GM21447 (cell line): Measurements from ENCODE around the gene PALD1.

Source experiments
- ATAC-seq: cut with Tn5 transposase; IDR thresholded peaks from one replicate; pipeline ENCODE4 v1.9.1; 2021; ENCODE audit not compliant: unreplicated experiment

The PALD1 gene

DNA sequence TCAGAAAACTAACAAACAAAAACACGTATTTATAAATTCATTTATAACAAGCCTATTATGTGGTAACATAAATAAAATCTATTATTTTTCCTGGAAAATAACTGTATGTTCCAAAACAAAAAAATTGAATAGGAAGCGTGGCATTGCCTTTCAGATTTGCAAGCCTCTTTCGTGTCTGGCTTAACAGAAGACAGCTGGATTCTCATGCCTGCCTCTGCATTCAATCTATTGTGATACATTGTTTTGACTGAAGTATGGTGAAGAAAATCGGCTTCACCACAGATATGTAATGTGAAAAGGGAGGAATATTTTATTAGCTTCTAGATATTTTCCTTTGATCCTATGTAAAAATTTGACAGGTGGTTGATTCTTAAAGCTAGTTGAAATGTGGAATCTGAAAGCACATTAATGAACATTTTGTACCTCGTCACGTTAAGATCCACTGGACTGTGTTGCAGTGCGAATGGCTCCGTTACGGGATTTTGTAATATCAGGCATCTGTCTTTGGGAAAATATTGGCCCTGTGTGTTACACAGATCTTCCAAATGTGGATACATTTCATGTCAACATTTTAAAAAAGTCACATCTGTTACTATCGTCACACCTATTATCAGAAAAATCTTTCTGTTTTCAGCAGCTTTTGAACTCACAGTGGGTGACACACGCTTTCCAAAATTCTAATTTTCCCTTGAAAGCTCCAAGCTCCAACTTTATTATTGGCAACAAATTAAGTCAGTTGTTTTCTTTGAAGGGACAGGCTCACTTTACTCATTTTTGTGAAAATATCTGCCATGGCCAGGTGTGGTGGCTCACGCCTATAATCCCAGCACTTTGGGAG lies 26.2 kb downstream of the PALD1 start:
- ATAC-seq: no peak

GRCh38 chr10:70505908-70506307 lies 27.3 kb downstream of the PALD1 start:
- no peak for ATAC-seq

- ATAC-seq: no peak
These were observed 29.4 kb downstream of the PALD1 start for GRCh38 chr10:70507966-70508365.

DNA sequence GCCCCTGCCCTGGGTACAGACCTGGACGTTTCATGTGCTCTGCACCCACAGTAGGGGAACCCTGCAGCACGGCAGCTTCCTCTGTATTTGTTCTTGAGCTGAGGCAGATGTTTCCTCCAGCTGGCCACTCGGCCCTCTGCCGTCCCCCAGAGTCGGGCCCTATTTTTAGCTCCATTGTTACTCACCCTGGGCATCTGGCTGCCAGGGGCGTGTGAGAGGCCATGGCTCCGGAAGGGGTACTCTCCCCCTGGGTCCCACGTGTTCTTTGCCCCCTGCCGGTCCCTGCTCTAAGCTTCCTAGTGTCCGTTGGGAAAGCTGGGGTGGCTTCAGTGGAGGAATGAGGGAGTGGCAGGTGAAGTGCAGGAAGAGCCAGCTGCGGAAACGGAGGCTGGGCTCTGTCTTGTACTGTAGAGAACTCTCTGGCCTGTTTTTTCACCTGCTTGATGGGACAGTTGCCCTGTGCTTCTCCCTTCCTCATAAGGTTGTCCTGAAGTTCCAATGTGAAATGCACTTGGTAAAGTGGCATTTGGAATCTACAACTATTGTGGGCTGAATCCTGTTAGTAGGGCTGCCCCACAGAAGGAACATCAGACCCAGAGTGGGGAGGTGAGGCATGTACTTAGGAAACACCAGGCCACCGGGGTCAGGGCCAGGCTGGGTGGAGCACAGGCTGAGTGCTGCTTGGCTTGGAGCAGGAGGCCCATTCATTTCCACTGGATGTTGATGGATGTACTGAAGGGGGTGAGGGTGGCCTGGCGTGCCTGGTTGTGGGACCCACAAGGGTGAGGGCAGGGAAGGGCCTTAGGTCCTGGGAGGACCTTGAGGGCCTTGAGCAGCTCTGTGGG lies 30.6 kb downstream of the PALD1 start:
- ATAC-seq: peak; percentile 51

GRCh38 chr10:70509757-70510147 lies 31.2 kb downstream of the PALD1 start:
- no peak for ATAC-seq

- no peak for ATAC-seq
These were observed 31.9 kb downstream of the PALD1 start for GRCh38 chr10:70510453-70510852.

- no peak for ATAC-seq
These were observed 32.3 kb downstream of the PALD1 start for GRCh38 chr10:70510904-70511303.

DNA sequence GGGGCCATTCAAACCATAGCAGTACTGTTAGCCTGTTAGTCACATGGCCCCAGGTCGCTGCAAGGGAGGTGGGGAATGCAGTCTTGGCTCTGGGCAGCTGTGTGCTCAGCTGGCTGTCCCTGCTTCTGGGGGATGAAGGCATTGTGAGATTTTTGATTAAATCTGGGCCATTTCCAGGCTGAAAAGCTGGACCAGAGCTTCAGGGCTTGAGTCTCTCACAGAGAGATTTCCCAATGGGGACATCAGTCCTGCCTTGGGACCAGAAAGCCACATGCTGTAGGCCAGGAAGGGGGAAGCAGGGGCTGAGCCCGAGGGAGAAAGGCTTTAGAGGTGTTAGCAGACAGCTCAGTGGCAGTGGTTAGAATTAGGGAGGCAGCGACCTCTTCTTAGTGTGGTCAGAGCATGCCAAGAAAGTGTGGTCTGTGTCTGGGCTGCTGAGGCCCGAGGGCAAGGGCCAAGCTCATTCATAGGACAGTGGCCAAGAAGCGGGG lies 33.6 kb downstream of the PALD1 start:
- ATAC-seq: no peak

DNA sequence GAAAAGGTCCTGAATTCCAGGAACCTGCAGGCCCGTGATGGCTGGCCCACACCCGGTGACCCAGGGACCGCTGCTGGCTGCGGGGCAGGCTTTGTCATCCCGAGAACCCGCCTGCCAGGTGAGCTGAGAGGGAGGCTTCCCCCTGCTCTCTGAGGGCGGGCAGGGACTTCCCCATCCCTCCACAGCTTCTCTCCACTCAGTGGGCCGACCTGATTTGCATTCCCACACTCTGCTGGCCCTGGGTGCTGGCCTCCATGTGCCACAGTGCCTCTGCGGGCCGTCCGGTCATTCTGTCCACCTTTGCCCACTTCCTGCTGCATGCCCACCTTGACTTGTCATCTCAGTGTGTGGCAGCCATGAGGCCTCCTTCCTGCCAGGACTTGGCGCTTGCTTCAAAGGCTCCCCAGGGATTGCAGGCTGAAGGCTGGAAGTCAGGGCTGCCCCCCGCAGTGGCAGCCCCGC lies 35.3 kb downstream of the PALD1 start:
- ATAC-seq: peak; percentile 98

DNA sequence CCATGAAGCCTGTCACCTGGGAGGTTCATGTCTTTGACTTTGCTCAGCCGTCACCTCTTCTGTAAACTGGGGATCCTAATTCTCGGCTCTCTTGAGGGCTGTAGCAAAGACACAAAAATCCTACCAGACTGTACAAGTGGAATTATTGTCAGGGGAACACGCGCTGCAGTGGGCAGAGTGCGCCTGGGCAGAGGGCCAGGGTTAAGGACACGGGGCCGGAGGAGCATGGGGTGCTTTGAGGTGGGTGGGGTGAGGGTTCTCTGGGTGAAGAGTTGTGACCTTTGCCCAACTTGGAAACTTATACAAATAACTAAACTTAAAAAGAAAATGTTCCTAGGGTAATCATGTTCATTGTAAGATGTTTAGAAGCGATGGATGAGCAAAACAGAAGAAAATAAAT lies 36.0 kb downstream of the PALD1 start:
- ATAC-seq: no peak

DNA sequence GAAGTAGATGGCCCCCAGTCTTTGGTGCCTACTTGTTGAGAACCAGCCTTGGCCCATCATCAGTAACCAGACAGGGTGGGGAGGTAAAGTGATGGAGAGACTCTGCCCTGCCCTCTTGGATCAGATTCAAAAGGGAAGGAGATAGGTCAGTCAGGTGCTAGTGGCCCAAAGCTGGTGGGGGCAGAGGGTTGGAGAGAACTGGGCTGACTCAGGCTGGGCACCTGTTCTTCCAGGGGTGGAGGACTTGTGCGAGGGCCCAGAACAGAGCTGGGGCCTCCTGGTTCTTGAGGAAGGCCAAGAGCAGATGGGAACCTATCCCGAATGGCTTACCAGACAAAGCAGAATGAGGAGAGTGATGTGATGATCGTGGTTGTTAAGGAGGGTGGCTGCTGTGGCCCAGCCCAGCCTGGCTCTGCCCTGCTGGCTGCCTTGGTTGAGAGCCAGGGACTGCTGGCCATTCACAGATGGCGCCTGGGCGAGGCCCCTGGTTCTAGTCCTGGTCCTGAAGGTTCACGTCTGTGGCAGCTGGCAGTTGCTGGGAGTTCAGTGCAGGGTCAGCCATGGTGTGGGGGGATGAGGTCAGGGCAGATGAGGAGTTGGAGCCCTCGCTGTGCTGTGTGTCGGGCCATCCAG lies 36.6 kb downstream of the PALD1 start:
- ATAC-seq: no peak

- no peak for ATAC-seq
These were observed 40.1 kb downstream of the PALD1 start for GRCh38 chr10:70518695-70519094.

DNA sequence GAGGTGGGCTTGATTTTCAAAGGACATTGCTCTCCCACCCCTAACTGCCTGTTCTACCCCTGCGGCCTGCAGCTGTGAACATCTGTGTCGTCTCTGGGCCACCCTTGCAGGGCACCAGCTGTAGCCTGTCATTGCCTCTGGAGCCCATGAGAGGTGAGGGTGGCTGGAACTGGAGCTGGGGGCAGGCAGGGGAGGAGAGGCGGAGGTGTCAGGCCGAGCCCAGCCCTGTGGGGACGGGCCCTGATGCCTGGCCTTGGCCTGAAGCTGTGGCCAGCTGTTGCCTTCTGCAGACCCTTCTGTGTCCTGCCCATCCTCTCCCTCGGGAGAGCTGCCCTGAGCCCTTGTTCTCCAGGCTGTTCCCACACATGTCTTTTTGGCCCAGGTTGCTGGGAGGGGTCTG lies 44.5 kb downstream of the PALD1 start:
- ATAC-seq: no peak

- no peak for ATAC-seq
These were observed 45.0 kb downstream of the PALD1 start for GRCh38 chr10:70523549-70523948.

GRCh38 chr10:70528314-70528713 lies 49.7 kb downstream of the PALD1 start:
- no peak for ATAC-seq

GRCh38 chr10:70528741-70529362 lies 50.3 kb downstream of the PALD1 start:
- ATAC-seq: no peak

DNA sequence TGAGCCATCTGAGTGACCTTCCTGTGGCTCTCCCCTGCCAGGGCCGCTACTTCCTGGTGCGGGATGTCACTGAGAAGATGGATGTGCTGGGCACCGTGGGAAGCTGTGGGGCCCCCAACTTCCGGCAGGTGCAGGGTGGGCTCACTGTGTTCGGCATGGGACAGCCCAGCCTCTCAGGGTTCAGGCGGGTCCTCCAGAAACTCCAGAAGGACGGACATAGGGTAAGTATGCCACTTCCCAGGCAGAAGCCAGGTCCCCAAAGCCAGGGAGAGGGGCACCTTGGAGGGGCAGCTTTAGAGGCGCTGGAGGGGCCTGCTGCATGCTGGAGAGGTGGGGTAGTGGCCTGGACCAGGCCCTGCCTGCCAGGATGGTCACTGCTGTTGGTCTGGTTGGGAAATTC lies 51.3 kb downstream of the PALD1 start:
- ATAC-seq: no peak

- no peak for ATAC-seq
These were observed 51.7 kb downstream of the PALD1 start for GRCh38 chr10:70530315-70530714.

GRCh38 chr10:70532554-70533188 lies 54.1 kb downstream of the PALD1 start:
- no peak for ATAC-seq

DNA sequence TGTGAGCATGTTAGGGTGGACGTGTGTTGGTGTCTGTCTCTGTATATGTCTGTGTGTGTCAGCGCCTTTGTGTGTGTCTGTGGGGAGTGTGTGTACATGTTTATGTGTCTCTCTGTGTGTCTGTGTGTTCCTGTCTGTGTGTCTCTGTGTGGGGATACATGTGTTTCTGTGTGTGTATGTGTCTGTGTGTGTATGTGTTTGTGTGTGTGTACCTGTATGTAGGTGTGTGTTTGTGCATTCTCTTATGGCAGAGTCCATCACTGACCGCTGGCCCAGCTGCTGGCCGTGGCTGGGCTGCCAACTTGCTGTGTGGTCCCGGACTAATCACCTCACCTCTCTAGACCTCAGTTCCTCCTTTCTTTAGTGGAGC lies 54.6 kb downstream of the PALD1 start:
- no peak for ATAC-seq

DNA sequence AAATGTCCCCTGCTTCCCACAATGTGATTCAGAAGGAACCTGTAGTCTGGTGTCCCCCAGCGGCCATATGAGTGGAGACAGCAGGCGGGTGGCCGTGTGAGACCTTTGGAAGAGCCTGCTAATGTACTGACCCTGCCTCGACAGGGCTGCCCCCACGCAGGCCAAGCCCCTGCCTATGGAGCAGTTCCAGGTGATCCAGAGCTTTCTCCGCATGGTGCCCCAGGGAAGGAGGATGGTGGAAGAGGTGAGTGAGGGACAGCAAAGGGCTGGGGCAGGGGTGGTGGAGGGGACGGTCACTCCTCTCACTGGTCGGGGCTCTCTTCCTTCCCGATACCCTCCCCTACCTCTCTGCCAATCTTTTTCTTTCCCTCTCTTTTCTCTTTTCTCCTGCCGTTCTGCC lies 55.7 kb downstream of the PALD1 start:
- no peak for ATAC-seq
